Body of pancreas (tissue), 4 donors: ENCODE results near the gene LRRC41. TPM values are rescaled to one million over a fixed set of nuclear protein-coding genes. Genes with fewer than 3 reads are reported as not detected.
"Not testable (repeated sequence)": the region's sequence is repeated elsewhere in the genome, so short reads cannot be mapped to it uniquely, and the experiment has no call there.

ENCODE experiments used
- ATAC-seq: fragments of 150-250 bp; one replicate; pipeline ENCODE4 v1.9.1; 2016
- DNase-seq, 4 donors: peaks; one replicate each; pipeline ENCODE4 v3.0.0-alpha.2; 2019
- H3K27ac ChIP-seq, 4 donors: fragments of 200-600 bp; sonication (generic); 1 replicate in 3 of 4; 2 replicates in 1 of 4; pipeline versions ENCODE4 v1.5.1 to v1.6.1; 2016 to 2019; ENCODE audit warnings: mild to moderate bottlenecking in 1 of 4, mixed read lengths in 1 of 4, moderate library complexity in 1 of 4
- H3K27me3 ChIP-seq, 2 donors: fragments of 200-600 bp; sonication (generic); one replicate each; pipeline ENCODE4 v1.6.0; 2016; ENCODE audit warnings: mild to moderate bottlenecking in 1 of 2
- H3K36me3 ChIP-seq, 2 donors: fragments of 200-600 bp; sonication (generic); replicated peaks in 1 of 2; 2 replicates each; pipeline ENCODE4 v1.5.1; 2016; ENCODE audit warnings: low read depth in 2 of 2; ENCODE audit not compliant: insufficient read depth in 1 of 2
- H3K4me1 ChIP-seq: fragments of 200-600 bp; sonication (generic); one replicate; pipeline ENCODE4 v1.6.0; 2016
- H3K4me3 ChIP-seq, 2 donors: fragments of 200-600 bp; sonication (generic); 1 replicate in 1 of 2; 2 replicates in 1 of 2; pipeline ENCODE4 v1.5.1; 2016 to 2019
- H3K9me3 ChIP-seq, 3 donors: fragments of 200-600 bp; sonication (generic); 1 replicate in 2 of 3; 2 replicates in 1 of 3; pipeline ENCODE4 v1.5.1; 2016
- POLR2A ChIP-seq, 3 donors: fragments of 450-650 bp; IDR thresholded peaks; one replicate each; pipeline ENCODE4 v1.6.1; 2016; ENCODE audit warnings: antibody characterized with exemption in 3 of 3, mild to moderate bottlenecking in 2 of 3
- WGBS, 2 donors: methylation state at CpG; one replicate each; pipeline ENCODE4 v1.1.5; 2017; 5-methylcytosine and 5-hydroxymethylcytosine counted together
- intact Hi-C: fragments of 100-400 bp; cut with DNase I; formaldehyde crosslinking; loops from one replicate; pipeline ENCODE4 v1.15.1; 2023
- total RNA-seq, 2 donors: library from RNA; depleted of rRNA; stranded (reverse); fragments of >200 nt; gene quantifications; one replicate each; pipeline ENCODE4 v1.1.0, GENCODE V29; 2016
- TF ChIP-seq, protein P1 (sequence below), 7 experiments: fragments of 450-650 bp in 4 of 7; fragments of 200-600 bp in 3 of 7; sonication (generic) in 3 of 7; IDR thresholded peaks; one replicate each; pipeline ENCODE4 v1.5.1; 2016 to 2019; ENCODE audit warnings: antibody characterized with exemption in 7 of 7

The LRRC41 gene
- total RNA-seq, 2 donors from 2014 or later: 36.6 to 59.0 TPM

DNA sequence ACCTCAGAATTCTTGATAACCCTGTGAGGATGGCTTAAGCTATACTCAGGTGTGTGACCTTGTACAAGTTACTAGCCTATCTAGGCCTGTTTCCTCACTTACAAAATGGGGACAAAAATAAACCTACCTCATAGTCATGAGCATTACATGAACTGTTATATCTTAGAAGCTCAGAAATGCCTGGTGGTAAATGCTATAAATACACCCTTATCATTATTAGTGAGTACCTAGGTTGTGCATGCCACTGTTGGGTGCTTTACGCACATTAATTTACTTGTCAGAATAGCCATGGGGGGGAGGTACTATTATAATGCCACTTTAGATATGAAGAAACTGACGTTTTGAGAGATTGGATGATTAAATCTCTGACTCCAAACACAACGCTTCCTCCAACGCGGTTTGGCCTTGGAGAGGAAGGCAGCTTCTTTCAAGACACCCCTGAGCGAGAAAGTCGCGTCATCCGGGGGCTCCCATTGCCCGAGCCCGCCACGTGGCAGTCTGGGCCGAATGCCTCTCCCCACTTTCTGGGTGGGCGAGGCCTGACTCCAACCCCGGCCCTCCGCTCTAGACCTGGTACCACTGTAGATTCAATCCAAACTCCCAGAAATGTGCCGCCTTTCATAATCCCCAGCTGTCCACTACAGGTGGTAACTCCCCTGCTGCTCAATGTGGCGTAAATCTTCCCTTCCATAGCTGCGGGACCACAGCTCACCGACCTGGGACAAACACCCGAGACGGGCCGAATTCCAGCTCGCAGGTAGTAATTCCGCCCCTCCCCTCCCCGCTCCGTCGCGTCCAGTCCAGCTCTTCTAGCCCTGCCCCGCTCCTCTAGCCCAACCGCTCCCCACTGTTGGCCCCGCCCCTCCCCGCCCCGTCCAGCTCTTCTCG, 56.6 kb downstream of the LRRC41 start:
- H3K27me3 ChIP-seq: no peaks in the 10 kb centered on the region
- DNase-seq (no peak), ATAC-seq (peak; percentile 92)
- H3K4me3 ChIP-seq: peak overlapping the region; percentile 31 to 37
- no peaks in the 10 kb centered on the region for H3K36me3 ChIP-seq
- intact Hi-C loops: no loop called here
- WGBS, 2 donors: 1 to 2% methylated on average over 26 to 34 of the region's 35 CpGs
- H3K27ac ChIP-seq: peak overlapping the region; percentile 33 to 85 (median 82)
- peaks cover 12% of the 10 kb centered on the region for H3K4me1 ChIP-seq
- no peaks in the 10 kb centered on the region for H3K9me3 ChIP-seq
- peak; percentile 19 to 70 (median 63) for TF ChIP-seq POLR2A (IDR thresholded peaks at IDR 0.05)
- TF ChIP-seq, protein P1, sequence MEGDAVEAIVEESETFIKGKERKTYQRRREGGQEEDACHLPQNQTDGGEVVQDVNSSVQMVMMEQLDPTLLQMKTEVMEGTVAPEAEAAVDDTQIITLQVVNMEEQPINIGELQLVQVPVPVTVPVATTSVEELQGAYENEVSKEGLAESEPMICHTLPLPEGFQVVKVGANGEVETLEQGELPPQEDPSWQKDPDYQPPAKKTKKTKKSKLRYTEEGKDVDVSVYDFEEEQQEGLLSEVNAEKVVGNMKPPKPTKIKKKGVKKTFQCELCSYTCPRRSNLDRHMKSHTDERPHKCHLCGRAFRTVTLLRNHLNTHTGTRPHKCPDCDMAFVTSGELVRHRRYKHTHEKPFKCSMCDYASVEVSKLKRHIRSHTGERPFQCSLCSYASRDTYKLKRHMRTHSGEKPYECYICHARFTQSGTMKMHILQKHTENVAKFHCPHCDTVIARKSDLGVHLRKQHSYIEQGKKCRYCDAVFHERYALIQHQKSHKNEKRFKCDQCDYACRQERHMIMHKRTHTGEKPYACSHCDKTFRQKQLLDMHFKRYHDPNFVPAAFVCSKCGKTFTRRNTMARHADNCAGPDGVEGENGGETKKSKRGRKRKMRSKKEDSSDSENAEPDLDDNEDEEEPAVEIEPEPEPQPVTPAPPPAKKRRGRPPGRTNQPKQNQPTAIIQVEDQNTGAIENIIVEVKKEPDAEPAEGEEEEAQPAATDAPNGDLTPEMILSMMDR (IDR thresholded peaks at IDR 0.05): peak in 1 of 7 experiments; percentile 8

DNA sequence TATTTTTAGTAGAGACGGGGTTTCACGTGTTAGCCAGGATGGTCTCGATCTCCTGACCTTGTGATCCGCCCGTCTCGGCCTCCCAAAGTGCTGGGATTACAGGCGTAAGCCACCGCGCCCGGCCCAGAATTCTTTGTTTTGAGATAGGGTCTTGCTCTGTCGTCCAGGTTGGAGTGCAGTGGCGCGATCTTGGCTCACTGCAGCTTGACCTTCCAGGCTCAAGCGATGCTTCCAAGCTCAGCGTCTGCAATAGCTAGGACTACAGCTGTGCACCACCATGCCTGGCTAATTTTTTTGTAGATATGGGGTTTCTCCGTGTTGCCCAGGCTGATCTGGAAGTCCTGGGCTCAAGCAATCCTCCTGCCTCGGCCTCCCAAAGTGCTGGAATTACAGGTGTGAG, 57.3 kb downstream of the LRRC41 start:
- H3K4me3 ChIP-seq, H3K36me3 ChIP-seq, ATAC-seq, H3K9me3 ChIP-seq, intact Hi-C loops, H3K27me3 ChIP-seq: not testable (repeated sequence)
- H3K27ac ChIP-seq: peak overlapping the region in 2 of 4 donors; percentile 80 to 84
- WGBS, 2 donors: 83 to 84% methylated on average over 9 to 17 of the region's 17 CpGs
- H3K4me1 ChIP-seq: peaks cover 12% of the 10 kb centered on the region
- peak in 1 of 4 donors; percentile 15 for DNase-seq

DNA sequence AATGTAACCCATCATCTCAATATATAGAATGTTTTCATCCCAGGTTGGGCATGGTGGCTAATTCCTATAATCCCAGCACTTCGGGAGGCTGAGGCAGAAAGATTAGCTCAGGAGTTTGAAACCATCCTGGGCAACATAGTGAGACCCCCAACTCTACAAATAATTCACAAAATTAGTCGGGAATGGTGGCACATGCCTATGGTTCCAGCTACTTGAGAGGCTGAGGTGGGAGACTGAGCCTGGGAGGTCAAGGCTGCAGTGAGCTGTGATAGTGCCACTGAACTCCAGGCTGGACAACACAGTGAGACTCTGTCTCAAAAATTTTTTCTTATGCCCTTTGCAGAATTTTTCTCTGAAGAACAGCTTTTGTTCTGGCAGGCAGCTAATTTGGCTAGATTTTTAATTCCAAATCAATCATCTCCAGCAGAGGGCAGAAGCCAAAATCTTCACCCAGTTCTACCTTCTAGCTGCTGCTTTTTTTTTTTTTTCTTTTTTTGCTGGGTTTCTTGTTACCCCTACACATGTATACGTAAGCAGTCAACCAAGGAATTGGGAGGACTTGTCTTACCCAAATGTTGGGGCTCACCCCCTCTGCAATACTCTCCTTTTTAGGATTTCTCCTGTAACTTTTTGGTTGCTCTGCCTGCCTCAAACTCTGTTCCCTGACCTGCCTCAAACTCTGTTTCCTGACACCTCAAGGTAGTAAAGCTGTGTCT, 58.6 kb downstream of the LRRC41 start:
- ATAC-seq (no peak), DNase-seq (no peak)
- 51 to 54% methylated on average over 3 of the region's 3 CpGs for WGBS, 2 donors
- intact Hi-C loops: no loop called here
- Histone ChIP-seq H3K36me3 (no peaks in the 10 kb centered on the region), H3K4me1 (peaks cover 12% of the 10 kb centered on the region), H3K9me3 (no peaks in the 10 kb centered on the region), H3K27me3 (no peaks in the 10 kb centered on the region), H3K27ac (no peak overlapping the region), H3K4me3 (no peak overlapping the region)
- TF ChIP-seq, protein P1 (IDR thresholded peaks at IDR 0.05): peak in 4 of 7 experiments; percentile 16 to 29 (median 26)
- TF ChIP-seq POLR2A (IDR thresholded peaks at IDR 0.05): no peak

DNA sequence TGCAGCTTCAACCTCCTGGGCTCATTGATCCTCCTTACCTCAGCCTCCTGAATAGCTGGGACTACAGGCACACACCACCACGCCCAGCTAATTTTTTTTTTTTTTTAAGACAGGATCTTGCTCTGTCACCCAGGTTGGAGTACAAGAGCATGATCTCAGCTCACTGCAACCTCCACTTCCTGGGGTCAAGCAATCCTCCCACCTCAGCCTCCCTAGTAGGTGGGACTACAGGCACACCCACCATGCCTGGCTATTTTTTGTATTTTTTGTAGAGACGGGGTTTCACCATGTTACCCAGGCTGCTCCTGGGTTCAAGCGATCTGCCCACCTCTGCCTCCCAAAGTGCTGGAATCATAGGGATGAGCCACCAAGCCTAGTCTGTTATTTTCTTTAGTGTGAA, 59.6 kb downstream of the LRRC41 start:
- 80 to 83% methylated on average over 3 of the region's 3 CpGs for WGBS, 2 donors
- H3K36me3 ChIP-seq, ATAC-seq, H3K4me3 ChIP-seq, H3K27ac ChIP-seq, intact Hi-C loops, H3K27me3 ChIP-seq, DNase-seq, H3K9me3 ChIP-seq: not testable (repeated sequence)
- peaks cover 12% of the 10 kb centered on the region for H3K4me1 ChIP-seq

DNA sequence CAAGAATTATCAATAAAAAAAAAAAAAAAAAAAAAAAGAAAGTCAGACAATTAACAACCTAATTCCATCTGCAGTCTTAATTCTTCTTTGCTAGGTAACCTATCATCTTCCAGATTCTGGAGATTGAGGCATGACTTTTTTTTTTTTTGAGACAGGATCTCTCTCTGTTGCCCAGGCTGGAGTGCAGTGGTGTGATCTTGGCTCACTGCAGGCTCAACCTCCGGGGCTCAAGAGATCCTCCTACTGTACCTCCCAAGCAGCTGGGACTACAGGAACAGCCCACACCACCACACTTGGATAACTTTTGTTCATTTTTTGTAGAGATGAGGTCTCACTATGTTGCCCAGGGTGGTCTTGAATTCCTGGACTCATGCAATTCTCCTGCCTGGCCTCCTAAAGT, 60.5 kb downstream of the LRRC41 start:
- Histone ChIP-seq H3K27me3 (no peaks in the 10 kb centered on the region), H3K4me1 (peaks cover 9% of the 10 kb centered on the region), H3K36me3 (no peaks in the 10 kb centered on the region), H3K4me3 (no peak overlapping the region), H3K27ac (no peak overlapping the region), H3K9me3 (no peaks in the 10 kb centered on the region)
- TF ChIP-seq, protein P1 (IDR thresholded peaks at IDR 0.05): no peak
- no peak for TF ChIP-seq POLR2A (IDR thresholded peaks at IDR 0.05)
- intact Hi-C loops: no loop called here
- no peak for ATAC-seq
- DNase-seq: no peak
- WGBS, 2 donors: 61 to 64% methylated on average over 1 of the region's 1 CpG

DNA sequence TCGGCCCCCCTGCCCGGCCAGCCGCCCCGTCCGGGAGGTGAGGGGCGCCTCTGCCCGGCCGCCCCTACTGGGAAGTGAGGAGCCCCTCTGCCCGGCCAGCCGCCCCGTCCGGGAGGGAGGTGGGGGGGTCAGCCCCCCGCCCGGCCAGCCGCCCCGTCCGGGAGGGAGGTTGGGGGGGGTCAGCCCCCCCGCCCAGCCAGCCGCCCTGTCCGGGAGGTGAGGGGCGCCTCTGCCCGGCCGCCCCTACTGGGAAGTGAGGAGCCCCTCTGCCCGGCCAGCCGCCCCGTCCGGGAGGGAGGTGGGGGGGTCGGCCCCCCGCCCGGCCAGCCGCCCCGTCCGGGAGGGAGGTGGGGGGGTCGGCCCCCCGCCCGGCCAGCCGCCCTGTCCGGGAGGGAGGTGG, 61.7 kb downstream of the LRRC41 start:
- H3K4me1 ChIP-seq, H3K27ac ChIP-seq, ATAC-seq, H3K27me3 ChIP-seq, H3K9me3 ChIP-seq, DNase-seq, H3K36me3 ChIP-seq, intact Hi-C loops, H3K4me3 ChIP-seq: not testable (repeated sequence)
- WGBS, 2 donors: no CpG with 5 or more reads among the region's 38 CpGs

DNA sequence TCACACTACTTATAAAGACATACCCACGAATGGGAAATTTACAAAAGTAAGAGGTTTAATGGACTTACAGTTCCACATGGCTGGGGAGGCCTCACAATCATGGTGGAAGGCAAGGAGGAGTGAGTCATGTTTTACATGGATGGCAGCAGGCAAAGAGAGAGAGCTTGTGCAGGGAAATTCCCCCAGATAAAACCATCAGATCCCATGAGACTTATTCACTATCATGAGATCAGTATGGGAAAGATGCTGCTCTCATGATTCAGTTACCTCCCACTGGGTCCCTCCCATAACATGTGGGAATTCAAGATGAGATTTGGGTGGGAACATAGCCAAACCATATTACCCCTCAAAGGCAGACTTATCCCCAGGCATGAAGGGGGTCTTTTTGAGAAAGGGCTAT, 64.6 kb downstream of the LRRC41 start:
- H3K4me1 ChIP-seq, intact Hi-C loops, ATAC-seq, H3K36me3 ChIP-seq, H3K27ac ChIP-seq, H3K9me3 ChIP-seq, DNase-seq, H3K27me3 ChIP-seq, H3K4me3 ChIP-seq: not testable (repeated sequence)
- 43 to 44% methylated on average over 1 of the region's 1 CpG for WGBS, 2 donors
